GM21825 (cell line): ENCODE data around the gene FAM168A.

ENCODE experiments used
- ATAC-seq: cut with Tn5 transposase; IDR thresholded peaks from one replicate; pipeline ENCODE4 v1.9.1; 2021; ENCODE audit warnings: mild to moderate bottlenecking, moderate library complexity; ENCODE audit not compliant: unreplicated experiment

FAM168A gene

GRCh38 chr11:73376803-73377629, 220.9 kb downstream of the FAM168A start:
- no peak for ATAC-seq

DNA sequence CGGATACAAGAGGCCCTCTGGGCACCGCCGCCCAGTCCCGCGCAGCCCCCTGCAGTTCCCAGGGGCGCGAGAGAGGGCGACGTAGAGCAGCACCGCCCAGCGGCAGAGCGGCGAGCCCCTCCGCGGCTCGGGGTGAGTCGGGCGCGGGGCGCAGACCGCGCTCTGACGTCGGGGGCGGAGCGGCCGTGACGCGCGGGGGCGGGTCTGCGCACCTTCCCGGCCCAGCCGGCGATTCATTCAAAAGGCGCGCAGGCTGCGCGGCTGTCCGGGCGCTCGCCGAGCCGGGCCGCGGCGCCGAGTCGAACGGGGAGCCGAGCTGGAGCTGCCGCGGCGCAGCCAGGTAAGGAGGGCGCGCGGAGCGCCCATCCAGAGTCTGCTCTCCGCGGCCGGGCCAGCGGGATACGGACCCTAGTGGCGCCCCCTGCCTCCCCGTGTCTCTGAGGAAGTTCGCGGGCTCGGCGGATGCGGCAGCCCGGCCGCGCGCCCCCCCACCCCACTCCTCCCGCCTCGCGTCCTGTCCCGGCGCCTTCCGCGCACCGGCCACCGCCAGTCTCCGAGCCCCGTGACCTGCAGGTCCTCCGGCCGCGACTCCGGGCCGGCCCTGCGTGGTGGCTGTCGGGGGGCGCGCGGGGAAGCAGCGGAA, 221.6 kb downstream of the FAM168A start, which contains the start of gene RELT:
RELT (plus strand) TSS at position 240 of the 643 bp plus-strand sequence. CDS start 12,738 bp downstream, outside the sequence.
- peak; percentile 75 for ATAC-seq

DNA sequence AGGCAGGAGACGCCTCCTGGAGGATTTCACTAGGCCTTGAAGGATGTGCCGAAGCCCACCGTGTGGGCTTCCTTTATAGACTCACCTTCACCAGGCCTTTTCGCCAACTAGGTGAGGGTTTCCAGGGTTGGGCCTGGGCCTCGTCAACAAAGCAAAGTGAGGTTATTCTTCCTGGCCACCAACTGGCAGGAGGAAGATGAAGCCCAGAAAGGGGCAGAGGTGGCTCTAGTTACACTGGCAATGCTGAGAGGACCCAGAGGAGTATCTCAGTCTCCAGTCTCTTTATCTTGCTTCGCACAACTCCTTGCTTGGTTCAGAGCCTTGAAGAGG, 222.1 kb downstream of the FAM168A start:
- ATAC-seq = no peak

DNA sequence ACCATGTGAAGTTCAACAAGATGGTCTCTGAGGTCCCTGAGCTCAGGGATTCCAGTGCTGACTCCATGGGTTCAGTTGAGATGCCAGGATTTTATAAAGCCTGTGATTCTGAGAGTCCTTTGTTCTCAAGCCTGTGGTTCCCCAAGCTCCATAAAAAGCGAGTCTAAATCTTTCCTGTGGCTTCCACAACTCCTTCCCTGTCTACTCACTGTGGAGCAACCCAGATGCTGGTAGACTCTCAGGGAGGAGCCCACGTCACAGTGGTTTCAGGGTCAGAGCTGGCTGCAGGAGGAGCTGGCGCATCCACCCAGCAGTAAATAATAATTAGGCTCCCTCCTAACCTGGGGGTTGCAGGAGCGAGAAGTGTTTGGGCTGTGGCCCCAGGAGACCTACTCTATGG, 223.8 kb downstream of the FAM168A start:
- no peak for ATAC-seq

DNA sequence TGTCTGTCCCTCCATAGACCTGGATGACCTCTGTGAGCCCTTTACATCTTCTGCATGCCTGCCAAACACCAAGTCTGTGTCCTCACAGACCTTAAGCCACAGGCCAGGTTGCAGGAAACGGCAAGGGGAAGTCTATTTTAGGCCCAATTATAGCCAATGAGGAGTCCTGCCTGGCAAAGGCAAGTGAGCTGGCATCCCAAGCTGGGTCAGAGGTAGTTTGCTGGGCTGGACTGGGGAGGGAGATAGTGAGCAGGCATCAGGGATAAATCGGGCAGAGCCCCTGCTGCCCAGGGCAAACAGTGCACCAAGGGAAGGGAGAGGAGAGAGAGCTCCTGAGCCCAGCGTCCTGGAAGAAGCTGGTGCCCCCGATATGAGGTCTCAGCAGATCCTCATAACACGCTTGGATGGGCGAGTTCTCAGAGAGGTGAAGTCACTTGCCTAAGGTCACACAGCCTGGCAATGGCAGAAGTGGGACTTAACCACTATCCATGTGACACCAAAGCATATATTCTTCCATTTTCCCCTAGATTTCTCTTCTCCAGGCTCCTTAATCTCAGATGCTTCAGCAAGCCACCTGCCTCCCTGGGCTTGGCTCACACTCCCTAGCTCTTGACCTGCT, 225.4 kb downstream of the FAM168A start:
- no peak for ATAC-seq

DNA sequence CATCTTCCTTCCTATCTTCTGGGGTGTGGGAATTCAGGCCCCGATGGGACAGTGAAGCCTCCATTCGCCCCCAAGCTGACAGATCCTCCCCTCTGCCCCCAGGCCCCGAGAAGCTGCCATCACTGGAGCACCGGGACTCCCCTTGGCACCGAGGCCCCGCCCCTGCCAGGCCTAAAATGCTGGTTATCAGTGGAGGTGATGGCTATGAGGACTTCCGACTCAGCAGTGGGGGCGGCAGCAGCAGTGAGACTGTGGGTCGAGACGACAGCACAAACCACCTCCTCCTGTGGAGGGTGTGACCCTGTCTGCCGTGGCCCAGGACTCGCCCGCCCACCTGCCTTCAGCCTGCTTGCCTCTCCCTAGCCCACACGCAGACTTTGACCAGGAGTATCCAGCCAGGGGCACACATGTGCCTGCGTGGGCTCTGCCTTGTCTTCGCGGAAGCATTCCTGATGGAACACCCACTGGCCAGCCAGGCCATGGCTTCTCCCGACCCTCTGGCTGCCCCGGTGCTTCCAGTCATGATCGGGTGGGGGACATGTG, 230.4 kb downstream of the FAM168A start:
- ATAC-seq = no peak

- ATAC-seq = no peak
These were observed 231.0 kb downstream of the FAM168A start for GRCh38 chr11:73366953-73367352.

- ATAC-seq = no peak
These were observed 231.7 kb downstream of the FAM168A start for GRCh38 chr11:73366265-73366610.

DNA sequence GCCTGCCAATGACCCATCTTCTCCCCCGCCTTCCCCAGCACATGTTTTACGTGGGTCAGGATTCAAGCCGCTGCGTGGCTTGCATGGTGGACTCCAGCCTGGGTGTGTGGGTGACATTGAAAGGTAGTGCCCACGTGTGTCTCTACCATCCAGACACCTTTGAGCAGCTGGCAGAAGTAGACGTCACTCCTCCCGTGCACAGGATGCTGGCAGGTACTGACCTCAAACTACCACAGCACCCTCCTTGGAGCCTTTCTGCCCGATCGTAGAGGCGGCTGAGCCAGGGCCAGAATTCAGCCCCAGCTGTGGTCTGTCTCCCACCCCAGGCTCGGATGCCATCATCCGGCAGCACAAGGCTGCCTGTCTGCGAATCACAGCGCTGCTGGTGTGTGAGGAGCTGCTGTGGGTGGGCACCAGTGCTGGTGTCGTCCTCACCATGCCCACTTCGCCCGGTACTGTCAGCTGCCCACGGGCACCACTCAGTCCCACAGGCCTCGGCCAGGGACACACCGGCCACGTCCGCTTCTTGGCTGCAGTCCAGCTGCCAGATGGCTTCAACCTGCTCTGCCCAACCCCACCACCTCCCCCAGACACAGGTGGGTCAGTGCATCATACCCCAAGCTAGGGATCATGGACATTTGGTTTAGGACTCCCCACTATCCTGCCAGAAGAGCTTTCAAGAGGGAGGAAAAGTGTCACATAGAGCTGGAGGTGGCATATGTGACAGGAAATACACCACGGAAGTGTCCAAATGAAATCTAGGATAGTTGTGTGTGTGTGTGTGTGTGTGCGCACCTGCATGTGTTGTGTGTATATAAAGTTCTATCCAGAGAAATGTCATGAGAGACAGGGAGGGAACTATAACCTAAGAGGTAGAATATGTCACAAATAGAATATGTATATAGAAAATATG, 232.3 kb downstream of the FAM168A start:
- no peak for ATAC-seq

DNA sequence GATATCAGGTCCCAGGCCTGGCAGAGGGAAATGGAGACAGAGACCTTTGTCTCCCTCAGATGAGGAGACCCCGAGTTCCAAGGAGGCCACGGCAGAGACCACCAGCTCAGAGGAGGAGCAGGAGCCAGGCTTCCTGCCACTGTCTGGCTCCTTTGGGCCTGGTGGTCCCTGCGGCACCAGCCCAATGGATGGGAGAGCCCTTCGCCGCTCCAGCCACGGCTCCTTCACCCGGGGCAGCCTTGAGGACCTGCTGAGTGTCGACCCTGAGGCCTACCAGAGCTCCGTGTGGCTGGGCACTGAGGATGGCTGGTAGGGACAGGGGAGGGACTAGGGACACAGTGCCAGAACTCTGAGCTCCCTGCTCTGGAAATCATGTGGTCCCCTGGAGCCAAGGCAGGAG, 234.8 kb downstream of the FAM168A start:
- no peak for ATAC-seq

DNA sequence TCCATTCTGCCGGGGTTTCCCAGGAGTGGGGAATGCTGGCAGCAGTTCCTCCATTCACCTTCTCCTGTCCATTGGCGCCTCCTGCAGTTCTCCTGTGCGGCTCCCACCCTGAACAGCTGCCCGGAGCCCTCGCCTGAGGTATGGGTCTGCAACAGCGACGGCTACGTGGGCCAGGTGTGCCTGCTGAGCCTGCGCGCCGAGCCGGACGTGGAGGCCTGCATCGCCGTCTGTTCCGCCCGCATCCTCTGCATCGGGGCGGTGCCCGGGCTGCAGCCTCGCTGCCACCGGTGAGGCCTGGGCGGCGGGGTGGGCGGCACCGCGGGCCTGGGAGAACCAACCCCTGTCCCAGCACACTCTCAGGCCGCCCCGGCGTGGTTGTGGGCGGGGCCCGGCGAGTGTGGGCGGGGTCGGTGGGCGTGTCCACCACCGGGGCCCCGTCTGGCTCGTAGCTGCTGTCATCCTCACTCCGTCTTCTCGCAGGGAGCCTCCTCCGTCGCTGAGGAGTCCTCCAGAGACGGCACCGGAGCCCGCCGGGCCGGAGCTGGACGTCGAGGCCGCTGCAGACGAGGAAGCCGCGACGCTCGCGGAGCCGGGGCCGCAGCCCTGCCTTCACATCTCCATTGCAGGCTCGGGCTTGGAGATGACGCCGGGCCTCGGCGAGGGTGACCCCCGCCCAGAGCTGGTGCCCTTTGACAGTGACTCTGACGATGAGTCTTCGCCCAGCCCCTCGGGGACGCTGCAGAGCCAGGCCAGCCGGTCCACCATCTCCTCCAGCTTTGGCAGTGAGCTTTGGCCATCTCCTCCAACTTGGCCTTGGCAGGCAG, 235.7 kb downstream of the FAM168A start:
- no peak for ATAC-seq

- no peak for ATAC-seq
These were observed 237.1 kb downstream of the FAM168A start for GRCh38 chr11:73360743-73361369.

DNA sequence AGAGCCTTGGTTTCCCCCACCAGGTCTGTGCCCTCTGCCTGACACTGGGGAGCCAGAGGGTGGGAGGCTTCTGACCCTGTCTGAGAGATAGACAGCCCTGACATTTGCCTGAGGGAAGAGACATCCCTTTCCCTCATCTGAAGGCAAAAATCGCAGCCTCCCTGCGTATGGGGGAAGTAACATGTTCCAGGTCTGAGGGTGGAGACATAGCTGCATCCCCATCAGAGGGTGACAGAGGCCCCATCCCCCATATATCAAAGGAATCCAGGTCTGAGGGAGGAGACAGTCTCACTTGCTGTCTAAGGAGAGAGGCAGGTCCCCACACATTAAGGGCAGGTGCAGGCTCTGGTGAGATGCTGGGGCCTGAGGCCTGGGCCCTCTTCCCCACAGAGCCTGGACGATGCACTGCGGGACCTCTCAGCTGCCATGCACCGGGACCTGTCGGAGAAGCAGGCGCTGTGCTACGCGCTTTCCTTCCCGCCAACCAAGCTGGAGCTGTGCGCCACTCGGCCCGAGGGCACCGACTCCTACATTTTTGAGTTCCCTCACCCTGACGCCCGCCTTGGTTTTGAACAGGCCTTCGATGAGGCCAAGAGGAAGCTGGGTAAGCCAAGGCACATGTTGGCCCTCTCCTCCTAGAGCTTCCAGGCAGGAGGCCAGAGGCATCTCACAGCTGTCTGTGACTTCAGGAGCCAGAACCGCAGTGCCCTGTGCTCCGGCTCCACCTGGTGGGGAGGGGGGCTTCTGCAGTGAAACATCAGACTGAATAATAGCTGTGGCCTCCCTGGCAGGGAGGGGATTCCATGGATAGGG, 237.8 kb downstream of the FAM168A start:
- ATAC-seq = no peak

DNA sequence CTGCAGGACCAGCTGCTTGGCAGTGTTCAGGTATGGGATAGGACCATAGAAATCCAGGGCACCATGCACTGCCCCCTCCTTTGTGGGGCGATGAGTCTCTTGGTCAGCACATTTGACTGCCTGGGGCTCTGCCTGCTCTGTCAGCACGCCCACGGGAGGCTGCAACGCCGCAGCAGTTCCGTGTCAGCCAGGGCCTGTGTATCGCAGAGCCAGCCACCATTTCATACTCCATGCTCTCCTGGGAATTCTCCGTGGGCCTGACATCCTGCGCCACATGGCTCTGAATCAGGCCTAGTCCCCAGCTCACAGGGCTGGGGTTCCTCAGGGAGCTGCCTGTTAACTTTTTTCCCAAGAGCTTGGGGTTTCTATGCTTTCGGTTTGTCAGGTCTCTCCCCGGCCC, 238.6 kb downstream of the FAM168A start:
- no peak for ATAC-seq

DNA sequence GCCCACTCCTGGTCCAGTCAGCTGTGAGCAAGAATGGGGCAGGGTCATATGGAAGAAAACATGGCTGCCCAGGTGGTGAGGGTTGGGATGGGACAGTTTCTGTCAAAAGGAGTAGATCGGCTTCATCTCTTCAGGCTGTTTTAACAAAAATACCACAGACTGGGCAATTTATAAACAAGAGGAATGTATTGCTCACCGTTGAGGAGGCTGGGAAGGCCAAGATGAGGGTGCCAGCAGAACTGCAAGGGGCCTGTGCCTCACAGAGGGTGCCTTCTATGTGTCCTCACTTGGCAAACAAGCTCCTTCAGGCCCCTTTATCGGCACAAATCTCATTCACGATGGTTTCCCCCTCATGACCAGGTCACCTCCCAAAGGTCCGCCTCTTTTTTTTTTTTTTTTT, 239.8 kb downstream of the FAM168A start:
- ATAC-seq = no peak

DNA sequence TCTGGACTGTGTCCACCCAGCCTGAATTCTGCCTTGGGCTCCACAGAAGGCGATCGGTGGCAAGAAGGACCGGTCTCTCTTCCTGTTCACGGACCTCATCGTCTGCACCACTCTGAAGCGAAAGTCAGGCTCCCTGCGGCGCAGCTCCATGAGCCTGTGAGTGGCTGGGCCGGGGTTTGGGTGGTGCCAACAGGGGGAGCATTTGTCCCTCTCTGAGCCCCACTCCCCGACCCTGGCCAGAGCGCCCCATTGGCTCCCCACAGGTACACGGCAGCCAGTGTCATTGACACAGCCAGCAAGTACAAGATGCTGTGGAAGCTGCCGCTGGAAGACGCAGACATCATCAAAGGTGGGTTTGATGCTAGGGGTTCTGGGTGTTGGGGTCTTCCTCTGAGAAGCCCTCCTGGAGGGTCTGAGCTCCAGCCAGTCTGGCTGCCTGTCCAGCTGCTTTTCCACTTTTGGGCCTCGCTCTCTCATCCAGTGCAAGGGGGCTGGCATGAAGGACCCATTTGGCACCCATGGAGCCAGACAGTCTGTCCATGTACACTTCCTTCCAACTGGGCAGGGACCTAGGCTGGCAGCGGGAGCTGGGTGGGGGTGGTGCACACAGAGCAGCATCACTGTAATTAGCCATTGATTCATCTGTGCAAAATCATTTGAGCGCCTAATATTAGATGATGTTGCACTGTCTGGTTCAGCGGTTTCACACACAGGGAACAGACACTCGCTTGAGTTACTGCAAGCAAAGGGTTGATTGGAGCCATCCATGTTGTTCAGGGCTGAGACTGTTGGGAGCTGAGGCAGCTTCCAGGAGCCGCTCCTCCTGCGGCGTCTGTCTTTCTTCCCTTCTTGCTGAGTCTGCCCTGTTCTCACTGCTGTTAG, 240.7 kb downstream of the FAM168A start:
- no peak for ATAC-seq

DNA sequence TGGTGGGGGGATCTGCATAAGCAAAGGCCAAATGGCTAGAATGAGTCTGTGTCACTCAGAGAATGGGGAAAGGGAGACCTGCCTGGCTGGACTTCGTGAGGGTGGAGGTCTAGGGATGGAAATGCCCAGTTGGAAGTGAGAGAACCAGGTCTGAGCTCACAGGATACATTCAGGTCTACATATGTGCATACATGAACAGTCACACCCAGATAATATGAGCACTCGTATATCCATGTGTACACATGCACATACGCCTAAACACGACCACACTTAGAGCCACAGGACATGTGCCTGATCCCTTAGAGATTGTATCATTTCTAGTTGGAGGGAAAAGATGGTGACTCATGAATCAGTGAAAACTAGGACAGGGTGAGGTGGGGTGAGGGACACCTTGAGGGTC, 242.8 kb downstream of the FAM168A start:
- no peak for ATAC-seq

DNA sequence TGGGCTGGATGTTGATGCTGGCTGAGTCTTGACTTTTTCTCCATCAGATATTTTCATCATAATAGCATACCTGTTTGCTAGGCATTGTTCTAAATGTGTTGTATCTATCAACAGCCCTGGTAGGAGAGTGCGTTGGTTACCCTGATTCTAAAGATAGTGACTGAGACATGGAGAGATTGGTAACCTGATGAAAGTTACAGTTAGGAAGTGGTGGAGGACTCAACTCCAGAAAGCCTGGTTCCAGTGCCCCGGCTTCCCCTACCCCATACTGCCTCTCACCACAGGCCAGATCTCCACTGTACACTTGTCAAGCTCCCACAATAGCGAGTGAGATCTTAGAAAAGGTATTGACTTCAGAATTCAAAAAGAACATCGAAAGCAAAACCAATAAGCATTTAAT, 244.5 kb downstream of the FAM168A start:
- ATAC-seq = no peak
